ENCODE results near the gene MTSS2.

Gene MTSS2

DNA sequence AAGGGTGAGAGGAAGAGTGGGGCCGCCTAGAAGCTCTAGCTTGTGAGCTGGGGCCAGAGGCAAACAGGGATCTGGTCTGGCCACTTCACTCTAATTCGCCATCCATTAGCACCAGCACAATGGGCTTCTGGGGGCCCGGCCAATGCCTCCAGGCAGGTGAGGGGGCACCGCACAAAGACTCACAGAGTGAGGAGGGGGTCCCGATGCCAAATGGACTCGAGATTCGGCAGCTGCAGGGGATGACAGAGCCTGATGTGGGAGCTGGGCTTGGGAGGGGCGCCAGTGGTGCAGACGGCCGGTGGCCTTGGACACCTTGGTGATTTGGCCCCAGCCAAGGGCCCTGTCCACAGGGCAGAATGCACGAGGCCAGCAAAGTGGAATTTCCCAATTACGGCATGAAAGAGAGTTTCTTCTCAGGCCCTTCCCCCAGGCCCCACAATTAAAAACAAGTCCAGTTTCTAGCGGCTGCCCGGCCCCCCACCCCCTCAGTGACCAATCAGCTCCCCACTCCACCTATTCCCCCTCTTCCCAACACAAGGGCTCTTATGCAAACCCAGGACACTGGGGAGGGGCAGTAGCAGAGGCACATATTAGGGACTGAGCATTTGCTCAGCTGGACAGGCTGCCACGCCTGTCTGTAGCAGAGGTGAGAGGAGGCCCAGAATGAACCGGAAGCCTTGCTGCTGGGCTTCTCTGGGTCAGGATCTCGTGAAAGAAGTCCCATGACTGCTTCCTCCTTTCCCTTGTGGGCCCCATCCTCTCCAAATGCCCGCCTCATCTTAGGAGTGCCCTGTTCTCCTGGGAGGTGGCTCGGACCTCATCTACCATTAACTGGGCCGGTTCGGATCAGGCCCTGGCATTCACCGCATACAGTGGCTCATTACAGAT, 39.4 kb upstream of the MTSS2 start:
- H3K9me3 ChIP-seq (ENCODE audit: control insufficient read depth, insufficient read depth, low read depth, low read length), result no peaks in the 10 kb centered on the region
- no peak overlapping the region for H3K4me3 ChIP-seq (ENCODE audit: low read depth, low read length)
- TF ChIP-seq ZNF510 (tag by site-specific recombination; IDR thresholded peaks at IDR 0.05; ENCODE audit: insufficient replicate concordance), result no peak
- 0 out of 2 replicates have a peak, but pooled peaks have one; percentile 26 for TF ChIP-seq ZNF692 (tag by site-specific recombination; IDR thresholded peaks at IDR 0.05)
- no peak overlapping the region for H3K27ac ChIP-seq (ENCODE audit: extremely low read depth, low read depth, low read length)
- H3K36me3 ChIP-seq (ENCODE audit: control insufficient read depth in 2 of 2, insufficient read depth in 1 of 2, low read length in 2 of 2), result peaks cover 0 to 9% of the 10 kb centered on the region in 2 experiments; a peak in 1 of 3 replicates
- no peaks in the 10 kb centered on the region for H3K4me1 ChIP-seq (ENCODE audit: control insufficient read depth, insufficient read depth, low read length)
- ChIA-PET CTCF (interaction anchor here (0.6 kb wide), 2 partner anchors 10 to 561 kb away, joined by 3 to 4 read pairs; no protein-coding TSS in a partner anchor), POLR2A (no interaction called here)

DNA sequence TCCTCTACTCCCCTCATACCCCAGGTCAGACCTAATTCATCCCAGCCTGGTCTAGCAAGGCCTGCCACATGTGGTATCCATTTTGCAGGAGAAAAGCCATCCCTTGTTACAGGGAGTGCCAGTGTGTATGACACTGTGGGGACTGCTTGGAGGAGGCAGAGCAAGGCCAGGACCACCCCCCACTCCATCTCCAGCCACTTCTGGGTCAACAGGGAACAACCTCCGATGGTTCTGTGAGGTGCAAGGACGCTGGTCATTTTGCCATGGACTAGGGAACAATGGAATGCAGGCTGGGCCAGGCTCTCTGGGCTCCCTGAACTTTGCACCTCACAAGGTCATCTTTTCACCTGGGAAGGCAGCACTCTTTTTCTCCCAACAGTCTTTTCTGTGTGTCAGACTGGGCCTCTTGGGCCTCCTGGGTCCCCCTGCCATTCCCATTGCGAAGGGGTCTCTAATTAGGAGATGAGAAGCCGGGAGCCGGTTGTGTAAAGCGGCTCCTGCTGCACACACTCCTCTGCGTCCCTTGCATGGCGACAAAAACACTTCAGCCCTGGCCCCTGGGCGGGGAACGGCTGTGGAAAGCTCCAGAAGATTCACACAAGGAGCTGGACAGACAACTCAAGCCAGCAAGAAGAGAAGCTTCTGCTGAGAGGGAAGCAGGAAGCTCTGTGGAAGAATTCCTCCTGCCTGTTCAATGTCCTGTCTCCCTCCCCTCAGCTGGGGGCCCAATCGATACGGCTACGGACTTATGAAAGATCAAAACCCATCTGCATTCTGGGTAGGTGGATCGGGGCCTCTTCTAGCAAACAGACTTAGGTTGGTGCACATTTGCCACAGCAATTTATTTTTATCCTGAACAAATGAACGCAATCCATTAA, 38.5 kb upstream of the MTSS2 start:
- Histone ChIP-seq H3K9me3 (ENCODE audit: control insufficient read depth, insufficient read depth, low read depth, low read length) (no peaks in the 10 kb centered on the region), H3K36me3 (ENCODE audit: control insufficient read depth in 2 of 2, insufficient read depth in 1 of 2, low read length in 2 of 2) (peaks cover 0 to 13% of the 10 kb centered on the region in 2 experiments; a peak in 1 of 3 replicates), H3K4me1 (ENCODE audit: control insufficient read depth, insufficient read depth, low read length) (no peaks in the 10 kb centered on the region), H3K27ac (ENCODE audit: extremely low read depth, low read depth, low read length) (no peak overlapping the region), H3K4me3 (ENCODE audit: low read depth, low read length) (no peak overlapping the region)
- TF ChIP-seq ZBTB7A (tag by site-specific recombination; IDR thresholded peaks at IDR 0.05; ENCODE audit: low read depth) (no peak), ZBTB20 (tag by site-specific recombination; IDR thresholded peaks at IDR 0.05) (no peak), ZNF530 (tag by site-specific recombination; IDR thresholded peaks at IDR 0.05; ENCODE audit: low read depth) (no peak), ZBTB1 (tag by site-specific recombination; IDR thresholded peaks at IDR 0.05) (no peak)
- CTCF ChIA-PET, result interaction anchor here (0.6 kb wide), 1 partner anchor 10 kb away, joined by 3 read pairs; no protein-coding TSS in a partner anchor
- POLR2A ChIA-PET, result no interaction called here

DNA sequence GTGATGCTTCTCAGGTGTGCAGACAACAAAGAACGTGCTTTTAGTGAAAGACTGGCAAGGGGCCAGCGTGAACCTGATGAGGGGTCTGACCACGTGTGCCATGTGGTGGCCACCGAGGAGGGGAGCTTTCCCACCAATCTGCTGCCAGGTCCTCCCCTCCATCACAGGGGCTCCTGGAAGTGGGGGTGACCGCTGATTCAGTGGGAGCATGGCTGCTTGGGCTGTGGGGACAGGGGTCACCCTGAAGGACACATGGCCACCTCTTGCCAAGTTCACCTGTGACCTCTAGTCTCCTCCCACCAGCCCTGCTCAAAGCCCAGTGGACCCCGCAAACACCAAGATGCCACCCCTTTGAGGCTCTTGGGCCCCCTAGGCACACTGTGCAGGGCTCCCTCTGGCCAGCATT, 37.9 kb upstream of the MTSS2 start:
- H3K36me3 ChIP-seq (ENCODE audit: control insufficient read depth in 2 of 2, insufficient read depth in 1 of 2, low read length in 2 of 2), result peaks cover 0 to 13% of the 10 kb centered on the region in 2 experiments; a peak in 1 of 3 replicates
- no peak for TF ChIP-seq ZBTB17 (tag by site-specific recombination; IDR thresholded peaks at IDR 0.05)
- no peak for TF ChIP-seq ZNF558 (tag by site-specific recombination; IDR thresholded peaks at IDR 0.05)
- no peak for TF ChIP-seq ZNF654 (tag by site-specific recombination; IDR thresholded peaks at IDR 0.05; ENCODE audit: low read depth)
- no peak for TF ChIP-seq ZNF133 (tag by site-specific recombination; IDR thresholded peaks at IDR 0.05)
- TF ChIP-seq ZNF544 (tag by site-specific recombination; IDR thresholded peaks at IDR 0.05), result no peak
- POLR2A ChIA-PET, result no interaction called here
- H3K27ac ChIP-seq (ENCODE audit: extremely low read depth, low read depth, low read length), result no peak overlapping the region
- no peak overlapping the region for H3K4me3 ChIP-seq (ENCODE audit: low read depth, low read length)
- H3K4me1 ChIP-seq (ENCODE audit: control insufficient read depth, insufficient read depth, low read length), result no peaks in the 10 kb centered on the region
- CTCF ChIA-PET, result no interaction called here
- H3K9me3 ChIP-seq (ENCODE audit: control insufficient read depth, insufficient read depth, low read depth, low read length), result no peaks in the 10 kb centered on the region

- ChIA-PET CTCF (no interaction called here), POLR2A (no interaction called here)
- H3K4me1 ChIP-seq (ENCODE audit: control insufficient read depth, insufficient read depth, low read length), result no peaks in the 10 kb centered on the region
- peaks cover 0 to 13% of the 10 kb centered on the region in 2 experiments; a peak in 1 of 3 replicates for H3K36me3 ChIP-seq (ENCODE audit: control insufficient read depth in 2 of 2, insufficient read depth in 1 of 2, low read length in 2 of 2)
- no peak overlapping the region for H3K27ac ChIP-seq (ENCODE audit: extremely low read depth, low read depth, low read length)
- H3K9me3 ChIP-seq (ENCODE audit: control insufficient read depth, insufficient read depth, low read depth, low read length), result no peaks in the 10 kb centered on the region
- H3K4me3 ChIP-seq (ENCODE audit: low read depth, low read length), result no peak overlapping the region
- TF ChIP-seq ZNF335 (tag by site-specific recombination; conservative IDR thresholded peaks at IDR 0.05) (no peak), ZNF514 (tag by site-specific recombination; IDR thresholded peaks at IDR 0.05) (no peak), ZNF202 (tag by site-specific recombination; IDR thresholded peaks at IDR 0.05; ENCODE audit: borderline replicate concordance) (no peak), KLF8 (tag by site-specific recombination; IDR thresholded peaks at IDR 0.05) (no peak), ZFHX2 (tag by site-specific recombination; conservative IDR thresholded peaks at IDR 0.05) (0 out of 2 replicates have a peak, but pooled peaks have one; percentile 10), ZFP41 (tag by site-specific recombination; IDR thresholded peaks at IDR 0.05; ENCODE audit: borderline replicate concordance) (no peak), EGR2 (tag by site-specific recombination; IDR thresholded peaks at IDR 0.05; ENCODE audit: low read depth) (peak; percentile 76; the same call in 1 of the 2 replicates), ZNF23 (tag by site-specific recombination; IDR thresholded peaks at IDR 0.05; ENCODE audit: borderline replicate concordance) (no peak), ZNF366 (tag by site-specific recombination; conservative IDR thresholded peaks at IDR 0.05) (0 out of 2 replicates have a peak, but pooled peaks have one; percentile 17), ZNF792 (tag by site-specific recombination; IDR thresholded peaks at IDR 0.05) (no peak)
- TF ChIP-seq, protein P1, sequence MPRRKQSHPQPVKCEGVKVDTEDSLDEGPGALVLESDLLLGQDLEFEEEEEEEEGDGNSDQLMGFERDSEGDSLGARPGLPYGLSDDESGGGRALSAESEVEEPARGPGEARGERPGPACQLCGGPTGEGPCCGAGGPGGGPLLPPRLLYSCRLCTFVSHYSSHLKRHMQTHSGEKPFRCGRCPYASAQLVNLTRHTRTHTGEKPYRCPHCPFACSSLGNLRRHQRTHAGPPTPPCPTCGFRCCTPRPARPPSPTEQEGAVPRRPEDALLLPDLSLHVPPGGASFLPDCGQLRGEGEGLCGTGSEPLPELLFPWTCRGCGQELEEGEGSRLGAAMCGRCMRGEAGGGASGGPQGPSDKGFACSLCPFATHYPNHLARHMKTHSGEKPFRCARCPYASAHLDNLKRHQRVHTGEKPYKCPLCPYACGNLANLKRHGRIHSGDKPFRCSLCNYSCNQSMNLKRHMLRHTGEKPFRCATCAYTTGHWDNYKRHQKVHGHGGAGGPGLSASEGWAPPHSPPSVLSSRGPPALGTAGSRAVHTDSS (tag by site-specific recombination; IDR thresholded peaks at IDR 0.05), result peak; percentile 63
These were observed 35.5 kb upstream of the MTSS2 start for GRCh38 chr16:70721202-70721963.
